Measurements from ENCODE around the gene OR4D10. TPM values are rescaled to one million over a fixed set of nuclear protein-coding genes. Genes with fewer than 3 reads are reported as not detected.

OR4D10 gene
- not detected in 2 replicates for total RNA-seq

GRCh38 chr11:59473015-59473414 lies at the start of gene OR4D10:
OR4D10 (plus strand) TSS chr11:59473315; CDS start chr11:59477430, 4,115 bp downstream.
- no peak for DNase-seq (ENCODE audit: insufficient read length, low spot score, missing footprints)
- no peak within 1 kb of the TSS for H3K4me3 ChIP-seq (ENCODE audit: insufficient read depth, low read length)
- no peaks in the 10 kb centered on the region for H3K36me3 ChIP-seq (ENCODE audit: insufficient read depth, low read length)
- H3K79me2 ChIP-seq (ENCODE audit: insufficient read depth, low read length), result no peaks in the 10 kb centered on the region
- H4K20me1 ChIP-seq (ENCODE audit: insufficient read depth, low read length), result no peaks in the 10 kb centered on the region
- H3K4me2 ChIP-seq (ENCODE audit: insufficient read depth, low read length), result no peak within 1 kb of the TSS
- TF ChIP-seq, protein P1, sequence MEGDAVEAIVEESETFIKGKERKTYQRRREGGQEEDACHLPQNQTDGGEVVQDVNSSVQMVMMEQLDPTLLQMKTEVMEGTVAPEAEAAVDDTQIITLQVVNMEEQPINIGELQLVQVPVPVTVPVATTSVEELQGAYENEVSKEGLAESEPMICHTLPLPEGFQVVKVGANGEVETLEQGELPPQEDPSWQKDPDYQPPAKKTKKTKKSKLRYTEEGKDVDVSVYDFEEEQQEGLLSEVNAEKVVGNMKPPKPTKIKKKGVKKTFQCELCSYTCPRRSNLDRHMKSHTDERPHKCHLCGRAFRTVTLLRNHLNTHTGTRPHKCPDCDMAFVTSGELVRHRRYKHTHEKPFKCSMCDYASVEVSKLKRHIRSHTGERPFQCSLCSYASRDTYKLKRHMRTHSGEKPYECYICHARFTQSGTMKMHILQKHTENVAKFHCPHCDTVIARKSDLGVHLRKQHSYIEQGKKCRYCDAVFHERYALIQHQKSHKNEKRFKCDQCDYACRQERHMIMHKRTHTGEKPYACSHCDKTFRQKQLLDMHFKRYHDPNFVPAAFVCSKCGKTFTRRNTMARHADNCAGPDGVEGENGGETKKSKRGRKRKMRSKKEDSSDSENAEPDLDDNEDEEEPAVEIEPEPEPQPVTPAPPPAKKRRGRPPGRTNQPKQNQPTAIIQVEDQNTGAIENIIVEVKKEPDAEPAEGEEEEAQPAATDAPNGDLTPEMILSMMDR (IDR thresholded peaks at IDR 0.05; ENCODE audit: extremely low read depth, low read depth, low read length), result no peak
- H3K4me1 ChIP-seq (ENCODE audit: insufficient read depth, low read length), result no peaks in the 10 kb centered on the region
- no peak within 1 kb of the TSS for H3K27ac ChIP-seq (ENCODE audit: low read depth, low read length)
- no peaks in the 10 kb centered on the region for H3K27me3 ChIP-seq (ENCODE audit: insufficient read depth, low read length)
- H2AFZ ChIP-seq (ENCODE audit: low read length), result no peak within 1 kb of the TSS
- no peaks in the 10 kb centered on the region for H3K9me3 ChIP-seq (ENCODE audit: low read depth, low read length)

DNA sequence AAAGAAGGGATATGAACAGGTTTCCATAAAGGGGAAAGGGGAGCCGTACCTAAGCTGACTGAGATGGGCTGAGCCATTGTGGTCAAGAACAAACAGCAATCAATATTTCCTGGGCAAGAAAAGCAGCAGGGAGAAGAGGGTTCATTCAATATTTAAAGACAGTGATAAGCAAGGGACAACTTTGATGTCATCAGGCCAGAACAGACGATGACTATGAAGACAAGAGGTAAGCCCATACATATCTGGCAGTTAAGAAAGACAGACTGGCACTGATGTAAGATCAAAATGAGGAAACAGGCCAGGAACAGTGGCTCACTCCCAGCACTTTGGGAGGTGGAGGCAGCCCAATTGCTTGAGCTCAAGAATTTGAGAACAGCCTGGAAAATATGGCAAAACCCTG lies 49.3 kb upstream of the OR4D10 start:
- Histone ChIP-seq H2AFZ (ENCODE audit: low read length) (no peak overlapping the region), H3K4me1 (ENCODE audit: insufficient read depth, low read length) (no peaks in the 10 kb centered on the region), H3K27ac (ENCODE audit: low read depth, low read length) (no peak overlapping the region), H3K9me3 (ENCODE audit: low read depth, low read length) (no peaks in the 10 kb centered on the region), H3K36me3 (ENCODE audit: insufficient read depth, low read length) (no peaks in the 10 kb centered on the region), H3K4me2 (ENCODE audit: insufficient read depth, low read length) (no peak overlapping the region), H3K79me2 (ENCODE audit: insufficient read depth, low read length) (no peaks in the 10 kb centered on the region), H4K20me1 (ENCODE audit: insufficient read depth, low read length) (no peaks in the 10 kb centered on the region), H3K4me3 (ENCODE audit: insufficient read depth, low read length) (no peak overlapping the region), H3K27me3 (ENCODE audit: insufficient read depth, low read length) (no peaks in the 10 kb centered on the region)
- DNase-seq (ENCODE audit: insufficient read length, low spot score, missing footprints), result no peak
- TF ChIP-seq, protein P1 (IDR thresholded peaks at IDR 0.05; ENCODE audit: extremely low read depth, low read depth, low read length), result no peak

- H3K36me3 ChIP-seq (ENCODE audit: insufficient read depth, low read length), result no peaks in the 10 kb centered on the region
- H3K27ac ChIP-seq (ENCODE audit: low read depth, low read length), result no peak overlapping the region
- TF ChIP-seq, protein P1 (IDR thresholded peaks at IDR 0.05; ENCODE audit: extremely low read depth, low read depth, low read length), result no peak
- no peaks in the 10 kb centered on the region for H3K79me2 ChIP-seq (ENCODE audit: insufficient read depth, low read length)
- DNase-seq (ENCODE audit: insufficient read length, low spot score, missing footprints), result no peak
- no peaks in the 10 kb centered on the region for H3K27me3 ChIP-seq (ENCODE audit: insufficient read depth, low read length)
- no peaks in the 10 kb centered on the region for H3K4me1 ChIP-seq (ENCODE audit: insufficient read depth, low read length)
- no peaks in the 10 kb centered on the region for H3K9me3 ChIP-seq (ENCODE audit: low read depth, low read length)
- no peaks in the 10 kb centered on the region for H4K20me1 ChIP-seq (ENCODE audit: insufficient read depth, low read length)
- H3K4me3 ChIP-seq (ENCODE audit: insufficient read depth, low read length), result no peak overlapping the region
- no peak overlapping the region for H3K4me2 ChIP-seq (ENCODE audit: insufficient read depth, low read length)
- no peak overlapping the region for H2AFZ ChIP-seq (ENCODE audit: low read length)
Observed at GRCh38 chr11:59425131-59425530, 48.0 kb upstream of the OR4D10 start.

DNA sequence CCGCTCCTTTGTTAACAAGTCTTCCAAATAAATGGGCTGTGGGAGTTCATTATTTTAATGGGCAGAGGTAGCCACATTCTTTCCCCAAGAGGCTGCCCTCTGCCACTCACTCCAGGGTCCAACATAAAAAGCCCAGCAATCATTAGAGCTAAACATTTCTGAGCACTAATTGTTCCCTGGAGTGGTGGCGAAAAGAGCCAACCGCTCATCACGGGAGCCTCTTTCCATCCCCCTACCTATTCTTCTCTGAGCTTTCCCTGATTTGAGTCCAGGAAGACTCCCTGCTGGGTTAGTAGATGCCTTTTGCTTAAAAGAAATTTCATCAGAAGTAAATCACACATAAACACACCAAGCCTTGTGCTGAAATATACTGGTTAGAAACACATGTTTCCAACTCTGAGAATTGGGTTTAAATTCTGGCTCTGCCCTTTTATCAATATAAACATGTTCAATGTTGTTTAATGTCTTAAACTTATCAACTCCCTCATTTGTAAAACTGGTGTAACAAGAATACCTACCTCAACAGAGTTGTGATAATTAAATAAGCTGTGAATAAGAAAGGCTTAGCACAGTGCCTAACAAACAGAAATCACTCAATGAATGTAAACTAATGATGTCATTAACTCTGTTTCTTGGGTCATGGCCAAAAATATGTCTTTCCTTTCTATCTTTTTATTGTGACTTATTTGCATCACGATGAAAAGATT lies 46.6 kb upstream of the OR4D10 start, which contains the start of gene OR5A2:
Gene OR5A2 (minus strand): TSS at position 53 of the 707 bp plus-strand sequence. CDS start 3,460 bp downstream, outside the sequence.
- H3K36me3 ChIP-seq (ENCODE audit: insufficient read depth, low read length), result no peaks in the 10 kb centered on the region
- TF ChIP-seq, protein P1 (IDR thresholded peaks at IDR 0.05; ENCODE audit: extremely low read depth, low read depth, low read length), result no peak
- H3K79me2 ChIP-seq (ENCODE audit: insufficient read depth, low read length), result no peaks in the 10 kb centered on the region
- DNase-seq (ENCODE audit: insufficient read length, low spot score, missing footprints), result peak; percentile 4
- no peak within 1 kb of the TSS for H2AFZ ChIP-seq (ENCODE audit: low read length)
- H3K4me1 ChIP-seq (ENCODE audit: insufficient read depth, low read length), result no peaks in the 10 kb centered on the region
- H3K9me3 ChIP-seq (ENCODE audit: low read depth, low read length), result no peaks in the 10 kb centered on the region
- no peak within 1 kb of the TSS for H3K4me3 ChIP-seq (ENCODE audit: insufficient read depth, low read length)
- no peak within 1 kb of the TSS for H3K27ac ChIP-seq (ENCODE audit: low read depth, low read length)
- no peaks in the 10 kb centered on the region for H3K27me3 ChIP-seq (ENCODE audit: insufficient read depth, low read length)
- H3K4me2 ChIP-seq (ENCODE audit: insufficient read depth, low read length), result no peak within 1 kb of the TSS
- no peaks in the 10 kb centered on the region for H4K20me1 ChIP-seq (ENCODE audit: insufficient read depth, low read length)

Data from osteoblast (primary cell).